ENCODE data around the gene PER1. TPM values are rescaled to one million over a fixed set of nuclear protein-coding genes. Genes with fewer than 3 reads are reported as not detected.

PER1 gene
- total RNA-seq, 4 donors from 2014 or later = 95.2 to 186 (median 121) TPM

- TF ChIP-seq CTCF (IDR thresholded peaks at IDR 0.05; ENCODE audit: low read depth) = no peak
These were observed 23.6 kb upstream of the PER1 start for GRCh38 chr17:8175795-8176196.

GRCh38 chr17:8173871-8174322 lies 21.7 kb upstream of the PER1 start:
- no peak for TF ChIP-seq CTCF (IDR thresholded peaks at IDR 0.05; ENCODE audit: low read depth)

- no peak for TF ChIP-seq CTCF (IDR thresholded peaks at IDR 0.05; ENCODE audit: low read depth)
These were observed 21.1 kb upstream of the PER1 start for GRCh38 chr17:8173056-8173870.

- no peak for TF ChIP-seq CTCF (IDR thresholded peaks at IDR 0.05; ENCODE audit: low read depth)
These were observed 15.3 kb upstream of the PER1 start for GRCh38 chr17:8167526-8167925.

GRCh38 chr17:8166731-8167130 lies 14.5 kb upstream of the PER1 start:
- no peak for TF ChIP-seq CTCF (IDR thresholded peaks at IDR 0.05; ENCODE audit: low read depth)

GRCh38 chr17:8164815-8165131 lies 12.6 kb upstream of the PER1 start:
- TF ChIP-seq CTCF (IDR thresholded peaks at IDR 0.05; ENCODE audit: low read depth) = no peak

- no peak for TF ChIP-seq CTCF (IDR thresholded peaks at IDR 0.05; ENCODE audit: low read depth)
These were observed 12.0 kb upstream of the PER1 start for GRCh38 chr17:8163978-8164814.
